ENCODE measurements around the gene USP13. TPM values are rescaled to one million over a fixed set of nuclear protein-coding genes. Genes with fewer than 3 reads are reported as not detected.

USP13 gene
- total and polyA plus RNA-seq, 10 of the 15 experiments (the other 5 are each of a cell fraction or from before 2014, with no cell fraction given): 3.2 to 20.8 (median 9.0) TPM

DNA sequence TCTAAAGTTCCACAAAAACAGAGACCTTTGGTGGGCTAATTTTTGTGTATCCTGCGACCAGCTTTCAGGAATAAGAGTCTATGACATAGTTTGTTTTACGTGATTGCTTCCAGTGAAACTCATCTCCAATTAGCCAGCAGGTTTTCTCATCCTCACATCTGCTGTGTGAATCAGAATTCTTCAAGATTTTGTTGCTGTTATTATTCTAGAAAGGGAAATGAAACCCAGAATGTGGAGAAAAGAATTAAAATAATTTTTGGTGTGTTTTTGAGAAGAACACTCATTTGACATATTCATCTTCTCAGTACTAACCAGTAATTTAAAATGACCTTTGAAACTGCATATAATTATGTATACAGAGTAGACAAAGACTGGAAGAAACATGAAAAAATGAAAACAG, 175.9 kb downstream of the USP13 start:
- Histone ChIP-seq H3K9me3 (replicated peaks; ENCODE audit: control insufficient read depth, insufficient read depth, low read length) (no peaks in the 10 kb centered on the region), H3K36me3 (ENCODE audit: control insufficient read depth in 2 of 2, insufficient read depth in 2 of 2, low read length in 1 of 2) (no peaks in the 10 kb centered on the region), H3K79me2 (ENCODE audit: control insufficient read depth, insufficient read depth, low read length) (no peaks in the 10 kb centered on the region), H4K20me1 (ENCODE audit: control insufficient read depth, insufficient read depth) (no peaks in the 10 kb centered on the region), H3K27ac (ENCODE audit: control insufficient read depth, insufficient read depth) (no peak overlapping the region), H3K9ac (ENCODE audit: control insufficient read depth, insufficient read depth, low read length) (no peak overlapping the region), H3K4me2 (ENCODE audit: control insufficient read depth, insufficient read depth) (no peak overlapping the region), H2AFZ (ENCODE audit: control insufficient read depth, low read depth, low read length) (no peak overlapping the region), H3K4me1 (ENCODE audit: control insufficient read depth, insufficient read depth, low read length) (no peaks in the 10 kb centered on the region), H3K27me3 (replicated peaks in 1 of 2; ENCODE audit: control insufficient read depth in 2 of 2, insufficient read depth in 2 of 2, low read length in 1 of 2) (no peaks in the 10 kb centered on the region), H3K4me3 (no peak overlapping the region)
- RAD21 ChIA-PET (ENCODE audit: unreplicated experiment): no interaction called here
- no peak for FAIRE-seq
- CTCF ChIA-PET: no interaction called here
- in situ Hi-C loops (cut with MboI): no loop called here
- POLR2A ChIA-PET: no interaction called here
- WGBS (ENCODE audit: insufficient coverage, insufficient replicate concordance, low lambda C conversion rate, missing lambda C conversion rate): 0% methylated on average over 2 of the region's 2 CpGs
- DNase-seq (ENCODE audit: low read depth, low spot score): no peak
- intact Hi-C loops (cut with micrococcal nuclease; ENCODE audit: unreplicated experiment): no loop called here
- no TSS peak for BruUV-seq (replicated peaks)
- SMC1A ChIA-PET (ENCODE audit: uncharacterized antibody, unreplicated experiment): no interaction called here
- ATAC-seq: peak; percentile 14; the same call in 2 of the 3 replicates
- TF ChIP-seq ASH2L (IDR thresholded peaks at IDR 0.05; ENCODE audit: borderline replicate concordance, low read depth) (no peak), NR2C2 (IDR thresholded peaks at IDR 0.05; ENCODE audit: borderline replicate concordance, control insufficient read depth, insufficient read length, low read depth) (no peak), RAD21 (IDR thresholded peaks at IDR 0.05; ENCODE audit: insufficient read depth, low read depth, low read length) (no peak), CHD2 (IDR thresholded peaks at IDR 0.05; ENCODE audit: borderline replicate concordance, low read depth, low read length) (no peak), POLR2A (IDR thresholded peaks at IDR 0.05; ENCODE audit: low read depth, low read length) (no peak), MTA2 (IDR thresholded peaks at IDR 0.05; ENCODE audit: low read depth) (peak; percentile 56; the same call in 1 of the 2 replicates), NKRF (conservative IDR thresholded peaks at IDR 0.05) (no peak), GATAD2B (conservative IDR thresholded peaks at IDR 0.05; ENCODE audit: low read depth) (no peak), SPI1 (IDR thresholded peaks at IDR 0.05; ENCODE audit: borderline replicate concordance, insufficient read depth, low read depth, low read length) (peak; percentile 55; the same call in 1 of the 2 replicates), ZBED1 (IDR thresholded peaks at IDR 0.05; ENCODE audit: borderline replicate concordance) (no peak), MYB (IDR thresholded peaks at IDR 0.05; ENCODE audit: borderline replicate concordance, low read depth, low read length) (no peak), SMAD1 (IDR thresholded peaks at IDR 0.05; ENCODE audit: low read depth, partially characterized antibody) (no peak), NR2F1 (conservative IDR thresholded peaks at IDR 0.05) (0 out of 2 replicates have a peak, but pooled peaks have one; percentile 29), EP300 (IDR thresholded peaks at IDR 0.05; ENCODE audit: borderline replicate concordance in 1 of 2, control insufficient read depth in 1 of 2, low read depth in 2 of 2, low read length in 2 of 2) (no peak), NR2C1 (IDR thresholded peaks at IDR 0.05) (no peak)
- TF ChIP-seq, protein P1, sequence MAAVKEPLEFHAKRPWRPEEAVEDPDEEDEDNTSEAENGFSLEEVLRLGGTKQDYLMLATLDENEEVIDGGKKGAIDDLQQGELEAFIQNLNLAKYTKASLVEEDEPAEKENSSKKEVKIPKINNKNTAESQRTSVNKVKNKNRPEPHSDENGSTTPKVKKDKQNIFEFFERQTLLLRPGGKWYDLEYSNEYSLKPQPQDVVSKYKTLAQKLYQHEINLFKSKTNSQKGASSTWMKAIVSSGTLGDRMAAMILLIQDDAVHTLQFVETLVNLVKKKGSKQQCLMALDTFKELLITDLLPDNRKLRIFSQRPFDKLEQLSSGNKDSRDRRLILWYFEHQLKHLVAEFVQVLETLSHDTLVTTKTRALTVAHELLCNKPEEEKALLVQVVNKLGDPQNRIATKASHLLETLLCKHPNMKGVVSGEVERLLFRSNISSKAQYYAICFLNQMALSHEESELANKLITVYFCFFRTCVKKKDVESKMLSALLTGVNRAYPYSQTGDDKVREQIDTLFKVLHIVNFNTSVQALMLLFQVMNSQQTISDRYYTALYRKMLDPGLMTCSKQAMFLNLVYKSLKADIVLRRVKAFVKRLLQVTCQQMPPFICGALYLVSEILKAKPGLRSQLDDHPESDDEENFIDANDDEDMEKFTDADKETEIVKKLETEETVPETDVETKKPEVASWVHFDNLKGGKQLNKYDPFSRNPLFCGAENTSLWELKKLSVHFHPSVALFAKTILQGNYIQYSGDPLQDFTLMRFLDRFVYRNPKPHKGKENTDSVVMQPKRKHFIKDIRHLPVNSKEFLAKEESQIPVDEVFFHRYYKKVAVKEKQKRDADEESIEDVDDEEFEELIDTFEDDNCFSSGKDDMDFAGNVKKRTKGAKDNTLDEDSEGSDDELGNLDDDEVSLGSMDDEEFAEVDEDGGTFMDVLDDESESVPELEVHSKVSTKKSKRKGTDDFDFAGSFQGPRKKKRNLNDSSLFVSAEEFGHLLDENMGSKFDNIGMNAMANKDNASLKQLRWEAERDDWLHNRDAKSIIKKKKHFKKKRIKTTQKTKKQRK (IDR thresholded peaks at IDR 0.05; ENCODE audit: low read depth, low read length): no peak
- TF ChIP-seq, protein P2, sequence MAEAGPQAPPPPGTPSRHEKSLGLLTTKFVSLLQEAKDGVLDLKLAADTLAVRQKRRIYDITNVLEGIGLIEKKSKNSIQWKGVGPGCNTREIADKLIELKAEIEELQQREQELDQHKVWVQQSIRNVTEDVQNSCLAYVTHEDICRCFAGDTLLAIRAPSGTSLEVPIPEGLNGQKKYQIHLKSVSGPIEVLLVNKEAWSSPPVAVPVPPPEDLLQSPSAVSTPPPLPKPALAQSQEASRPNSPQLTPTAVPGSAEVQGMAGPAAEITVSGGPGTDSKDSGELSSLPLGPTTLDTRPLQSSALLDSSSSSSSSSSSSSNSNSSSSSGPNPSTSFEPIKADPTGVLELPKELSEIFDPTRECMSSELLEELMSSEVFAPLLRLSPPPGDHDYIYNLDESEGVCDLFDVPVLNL (IDR thresholded peaks at IDR 0.05; ENCODE audit: low read depth, low read length): no peak
- TF ChIP-seq, protein P3, sequence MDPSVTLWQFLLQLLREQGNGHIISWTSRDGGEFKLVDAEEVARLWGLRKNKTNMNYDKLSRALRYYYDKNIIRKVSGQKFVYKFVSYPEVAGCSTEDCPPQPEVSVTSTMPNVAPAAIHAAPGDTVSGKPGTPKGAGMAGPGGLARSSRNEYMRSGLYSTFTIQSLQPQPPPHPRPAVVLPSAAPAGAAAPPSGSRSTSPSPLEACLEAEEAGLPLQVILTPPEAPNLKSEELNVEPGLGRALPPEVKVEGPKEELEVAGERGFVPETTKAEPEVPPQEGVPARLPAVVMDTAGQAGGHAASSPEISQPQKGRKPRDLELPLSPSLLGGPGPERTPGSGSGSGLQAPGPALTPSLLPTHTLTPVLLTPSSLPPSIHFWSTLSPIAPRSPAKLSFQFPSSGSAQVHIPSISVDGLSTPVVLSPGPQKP (IDR thresholded peaks at IDR 0.05; ENCODE audit: low read depth, low read length): no peak
